Kidney (tissue), 14 donors: ENCODE results near the gene FLCN. TPM values are rescaled to one million over a fixed set of nuclear protein-coding genes. Genes with fewer than 3 reads are reported as not detected.

Experiments used
- DNase-seq, 5 donors: peaks; one replicate each; pipeline ENCODE4 v3.0.0-alpha.2; 2013 to 2020
- FAIRE-seq: peaks from 2 replicates; lab custom pipeline; 2012; peaks lifted over from hg19 to GRCh38; lab: Jason Lieb, UNC
- H3K27ac ChIP-seq, 2 donors: one replicate each; pipeline ENCODE4 v1.7.0; 2013; ENCODE audit warnings: low read depth in 2 of 2, low read length in 2 of 2, inconsistent platforms in 1 of 2
- H3K27me3 ChIP-seq: one replicate; pipeline ENCODE4 v1.7.1; 2013; ENCODE audit warnings: low read length, inconsistent platforms; ENCODE audit not compliant: control insufficient read depth, insufficient read depth
- H3K36me3 ChIP-seq, 3 donors: one replicate each; pipeline versions ENCODE4 v1.7.0 to v1.7.1; 2013; ENCODE audit warnings: low read length in 3 of 3, control low read depth in 1 of 3, inconsistent platforms in 1 of 3; ENCODE audit not compliant: insufficient read depth in 3 of 3, control insufficient read depth in 2 of 3
- H3K4me1 ChIP-seq, 3 donors: one replicate each; pipeline versions ENCODE4 v1.7.0 to v1.7.1; 2013; ENCODE audit warnings: low read length in 3 of 3, inconsistent platforms in 1 of 3, low read depth in 1 of 3; ENCODE audit not compliant: control insufficient read depth in 2 of 3, insufficient read depth in 2 of 3
- H3K4me3 ChIP-seq, 3 donors: one replicate each; pipeline versions ENCODE4 v1.7.0 to v1.8.1; 2013; ENCODE audit warnings: low read length in 3 of 3, control low read depth in 1 of 3, inconsistent platforms in 1 of 3
- H3K9ac ChIP-seq, 3 donors: one replicate each; pipeline versions ENCODE4 v1.7.0 to v1.7.1; 2013; ENCODE audit warnings: low read length in 3 of 3, control low read depth in 1 of 3, inconsistent platforms in 1 of 3
- H3K9me3 ChIP-seq, 3 donors: one replicate each; pipeline versions ENCODE4 v1.7.0 to v1.7.1; 2013; ENCODE audit warnings: low read length in 3 of 3, control low read depth in 1 of 3, inconsistent platforms in 1 of 3; ENCODE audit not compliant: control insufficient read depth in 2 of 3, insufficient read depth in 1 of 3
- intact Hi-C: fragments of 100-400 bp; cut with DNase I; formaldehyde crosslinking; loops from one replicate; pipeline ENCODE4 v1.11.1; 2022
- polyA plus RNA-seq: library from polyadenylated mRNA; stranded (reverse); fragments of 350-450 nt; fragmentation: Illumina TruSeq; extraction: RNeasy Lipid Tissue Mini Kit (QIAGEN cat#74804); gene quantifications from one replicate; pipeline ENCODE4 v1.2.3, GENCODE V29; 2014; ENCODE audit warnings: low read depth, low replicate concordance; ENCODE audit not compliant: insufficient read depth
- total RNA-seq: library from RNA; stranded (reverse); fragmentation: NEBNext Ultra II Directional; extraction: Animal tissue kit (Norgen Biotek cat#: 25700); gene quantifications from one replicate; pipeline ENCODE4 v1.2.1, GENCODE V29; 2021
- TF ChIP-seq, protein P1 (sequence below): IDR thresholded peaks from 3 replicates; pipeline ENCODE4 v1.5.1; 2012; ENCODE audit warnings: mild to moderate bottlenecking, moderate library complexity, borderline replicate concordance; ENCODE audit not compliant: insufficient read depth; ENCODE audit errors: extremely low read depth
- donor health status: control.
- donor health status: control.
- donor health status: control.
- donor health status: control.
- donor health status: control.
- donor health status: DM: yes; HTN: yes; CAD: no.
- donor health status: Normal renal cell carcinoma (clear cell type).

FLCN gene
- total and polyA plus RNA-seq, 2 donors from 2014 or later: 14.2 to 44.4 TPM

DNA sequence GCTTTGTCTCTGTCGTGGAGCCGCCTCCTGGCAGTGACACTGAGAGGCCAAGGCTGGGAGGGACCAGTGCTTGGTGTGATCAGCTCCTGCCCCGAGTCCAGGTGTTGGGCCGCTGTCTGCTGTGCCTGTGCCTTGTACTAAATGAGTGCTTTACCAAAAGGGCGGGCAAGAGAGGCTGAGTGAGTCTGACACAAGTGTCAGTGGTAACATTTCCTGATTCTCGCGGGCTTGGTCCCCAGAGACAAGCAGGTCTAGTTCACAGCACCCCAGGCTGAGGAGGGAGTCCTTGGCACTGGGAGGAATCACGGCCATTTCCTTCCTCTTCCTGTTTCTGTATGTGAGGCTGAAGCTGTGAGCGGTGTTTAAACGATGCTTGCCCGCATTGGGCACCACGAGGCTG is 61.1 kb downstream of the FLCN start:
- DNase-seq (no peak), FAIRE-seq (no peak)
- no peak overlapping the region for H3K27ac ChIP-seq
- no peaks in the 10 kb centered on the region for H3K27me3 ChIP-seq
- H3K4me1 ChIP-seq: peaks cover 0 to 7% (median 0%) of the 10 kb centered on the region in 3 donors
- H3K4me3 ChIP-seq: no peak overlapping the region
- TF ChIP-seq, protein P1, sequence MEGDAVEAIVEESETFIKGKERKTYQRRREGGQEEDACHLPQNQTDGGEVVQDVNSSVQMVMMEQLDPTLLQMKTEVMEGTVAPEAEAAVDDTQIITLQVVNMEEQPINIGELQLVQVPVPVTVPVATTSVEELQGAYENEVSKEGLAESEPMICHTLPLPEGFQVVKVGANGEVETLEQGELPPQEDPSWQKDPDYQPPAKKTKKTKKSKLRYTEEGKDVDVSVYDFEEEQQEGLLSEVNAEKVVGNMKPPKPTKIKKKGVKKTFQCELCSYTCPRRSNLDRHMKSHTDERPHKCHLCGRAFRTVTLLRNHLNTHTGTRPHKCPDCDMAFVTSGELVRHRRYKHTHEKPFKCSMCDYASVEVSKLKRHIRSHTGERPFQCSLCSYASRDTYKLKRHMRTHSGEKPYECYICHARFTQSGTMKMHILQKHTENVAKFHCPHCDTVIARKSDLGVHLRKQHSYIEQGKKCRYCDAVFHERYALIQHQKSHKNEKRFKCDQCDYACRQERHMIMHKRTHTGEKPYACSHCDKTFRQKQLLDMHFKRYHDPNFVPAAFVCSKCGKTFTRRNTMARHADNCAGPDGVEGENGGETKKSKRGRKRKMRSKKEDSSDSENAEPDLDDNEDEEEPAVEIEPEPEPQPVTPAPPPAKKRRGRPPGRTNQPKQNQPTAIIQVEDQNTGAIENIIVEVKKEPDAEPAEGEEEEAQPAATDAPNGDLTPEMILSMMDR: no peak
- H3K9me3 ChIP-seq: no peaks in the 10 kb centered on the region
- no peak overlapping the region for H3K9ac ChIP-seq
- intact Hi-C loops: no loop called here
- peaks cover 6 to 88% (median 57%) of the 10 kb centered on the region in 3 donors for H3K36me3 ChIP-seq

DNA sequence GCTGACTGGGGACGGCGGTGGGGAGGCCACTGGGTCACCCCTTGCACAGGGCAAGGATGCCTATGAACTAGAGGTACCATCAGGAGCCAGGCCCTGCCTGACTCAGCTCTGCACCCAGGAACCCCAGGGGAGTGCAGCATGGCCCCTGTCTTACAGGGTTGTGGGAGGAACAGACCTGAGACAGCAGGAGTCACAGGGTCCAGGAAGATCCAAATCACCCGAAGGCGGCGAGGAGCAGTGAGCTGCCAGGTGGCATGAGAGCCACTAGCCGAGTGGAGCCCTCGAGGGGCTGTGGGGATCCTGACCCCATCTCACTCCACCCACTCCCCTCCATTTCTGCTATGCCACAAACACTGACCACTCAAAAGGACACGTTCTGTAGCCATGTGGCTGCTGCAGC is 61.6 kb downstream of the FLCN start:
- TF ChIP-seq, protein P1: no peak
- H3K9me3 ChIP-seq: no peaks in the 10 kb centered on the region
- H3K9ac ChIP-seq: no peak overlapping the region
- H3K4me3 ChIP-seq: no peak overlapping the region
- no peak overlapping the region for H3K27ac ChIP-seq
- peaks cover 6 to 86% (median 51%) of the 10 kb centered on the region in 3 donors for H3K36me3 ChIP-seq
- no peak for FAIRE-seq
- H3K27me3 ChIP-seq: no peaks in the 10 kb centered on the region
- peak in 1 of 5 donors; percentile 40 for DNase-seq
- H3K4me1 ChIP-seq: peaks cover 0 to 7% (median 0%) of the 10 kb centered on the region in 3 donors
- intact Hi-C loops: no loop called here

- no peaks in the 10 kb centered on the region for H3K27me3 ChIP-seq
- intact Hi-C loops: no loop called here
- peaks cover 3 to 78% (median 46%) of the 10 kb centered on the region in 3 donors for H3K36me3 ChIP-seq
- H3K4me3 ChIP-seq: no peak overlapping the region
- peaks cover 0 to 7% (median 0%) of the 10 kb centered on the region in 3 donors for H3K4me1 ChIP-seq
- H3K9me3 ChIP-seq: no peaks in the 10 kb centered on the region
- DNase-seq (no peak), FAIRE-seq (no peak)
- no peak overlapping the region for H3K9ac ChIP-seq
- TF ChIP-seq, protein P1: no peak
- no peak overlapping the region for H3K27ac ChIP-seq
These were observed 63.0 kb downstream of the FLCN start for GRCh38 chr17:17173921-17174320.

DNA sequence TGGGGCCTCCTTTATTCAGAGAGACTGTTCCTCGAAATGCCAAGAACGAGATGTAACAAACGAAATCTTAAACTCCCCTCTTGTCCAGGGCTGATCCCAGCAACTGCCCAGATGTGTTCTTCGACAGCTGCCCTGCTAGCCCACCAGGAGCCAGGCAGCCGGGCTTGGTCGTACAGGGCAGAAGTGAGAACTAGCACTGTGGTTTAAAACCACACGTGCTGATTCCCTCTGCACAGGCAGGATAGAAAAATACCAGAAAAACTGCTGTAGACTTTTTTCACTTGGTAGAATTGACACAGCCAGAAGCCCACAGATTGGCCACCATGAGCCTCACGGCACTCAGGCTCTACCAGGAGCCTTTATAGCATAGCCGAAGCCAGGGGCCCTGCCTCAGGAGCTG is 64.0 kb downstream of the FLCN start:
- peak overlapping the region in 1 of 2 donors; percentile 5 for H3K27ac ChIP-seq
- DNase-seq (no peak), FAIRE-seq (no peak)
- H3K4me3 ChIP-seq: no peak overlapping the region
- peaks cover 3 to 70% (median 48%) of the 10 kb centered on the region in 3 donors for H3K36me3 ChIP-seq
- H3K27me3 ChIP-seq: no peaks in the 10 kb centered on the region
- H3K9me3 ChIP-seq: no peaks in the 10 kb centered on the region
- TF ChIP-seq, protein P1: no peak
- H3K4me1 ChIP-seq: peaks cover 0 to 7% (median 0%) of the 10 kb centered on the region in 3 donors
- no peak overlapping the region for H3K9ac ChIP-seq
- intact Hi-C loops: no loop called here
